Lower lobe of right lung (tissue), 2 donors: ENCODE results near the gene MACF1. TPM values are rescaled to one million over a fixed set of nuclear protein-coding genes. Genes with fewer than 3 reads are reported as not detected.

ENCODE experiments used
- ATAC-seq, 2 donors: fragments of 200-7000 bp; cut with Tn5 transposase; one replicate each; pipeline ENCODE4 v1.9.1; 2020 to 2022; ENCODE audit warnings: mild to moderate bottlenecking in 2 of 2, moderate library complexity in 2 of 2
- DNase-seq: peaks from one replicate; pipeline ENCODE4 v3.0.0-alpha.2; 2020
- H3K27ac ChIP-seq: fragments of 200-600 bp; one replicate; pipeline ENCODE4 v1.8.0; 2022
- H3K27me3 ChIP-seq: fragments of 200-600 bp; one replicate; pipeline ENCODE4 v1.8.0; 2022; ENCODE audit warnings: low read depth
- H3K36me3 ChIP-seq: fragments of 200-600 bp; one replicate; pipeline ENCODE4 v1.8.0; 2022; ENCODE audit warnings: mild to moderate bottlenecking
- H3K4me1 ChIP-seq: fragments of 200-600 bp; one replicate; pipeline ENCODE4 v1.8.0; 2022
- H3K4me3 ChIP-seq: fragments of 200-600 bp; one replicate; pipeline ENCODE4 v1.8.0; 2022; ENCODE audit warnings: mild to moderate bottlenecking
- H3K9me3 ChIP-seq: fragments of 200-600 bp; one replicate; pipeline ENCODE4 v1.8.0; 2022
- intact Hi-C: fragments of 100-400 bp; cut with DNase I; formaldehyde crosslinking; loops from one replicate; pipeline ENCODE4 v1.11.0; 2022
- total RNA-seq: library from RNA; stranded (reverse); fragmentation: NEBNext Ultra II Directional; extraction: Animal tissue kit (Norgen Biotek cat#: 25700); gene quantifications from one replicate; pipeline ENCODE4 v1.2.1, GENCODE V29; 2021
- TF ChIP-seq, protein P1 (sequence below): fragments of 200-600 bp; IDR thresholded peaks from one replicate; pipeline ENCODE4 v1.8.0; 2022; ENCODE audit warnings: antibody characterized with exemption, mild to moderate bottlenecking
- donor health status: DM: no; HTN: yes; CAD: no; lungs with severe emphysema.

Gene MACF1
- total RNA-seq, 1 donor from 2014 or later = 506 TPM

DNA sequence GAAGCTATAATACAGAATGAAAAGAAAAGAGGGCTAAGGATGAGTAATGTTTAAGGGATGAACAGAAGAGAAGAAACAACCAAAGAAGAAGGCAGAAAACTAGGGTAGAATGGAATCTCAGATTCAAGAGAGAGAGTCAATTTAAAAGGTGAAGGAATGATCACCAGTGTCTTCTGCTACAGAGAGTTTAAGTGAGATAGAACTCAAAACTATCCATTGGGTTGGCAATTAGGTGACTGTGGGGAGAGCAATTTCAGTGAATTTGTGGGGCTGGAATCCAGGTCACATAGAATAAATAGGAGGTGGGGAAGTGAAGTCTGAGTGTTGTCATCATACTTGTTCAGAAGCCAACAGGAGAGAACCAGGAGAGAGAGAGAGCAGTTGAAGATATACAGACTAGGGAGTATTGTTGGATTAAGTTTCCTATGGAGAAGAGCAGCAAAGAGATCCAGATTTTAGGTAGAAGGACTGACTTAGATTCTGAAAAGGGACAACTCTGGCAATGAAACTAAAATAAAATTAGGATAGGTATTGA is 19.9 kb downstream of the MACF1 start:
- no peak for ATAC-seq
- Histone ChIP-seq H3K36me3 (peaks cover 5% of the 10 kb centered on the region), H3K9me3 (no peaks in the 10 kb centered on the region), H3K4me1 (peaks cover 47% of the 10 kb centered on the region), H3K4me3 (no peak overlapping the region), H3K27me3 (no peaks in the 10 kb centered on the region), H3K27ac (no peak overlapping the region)
- TF ChIP-seq, protein P1, sequence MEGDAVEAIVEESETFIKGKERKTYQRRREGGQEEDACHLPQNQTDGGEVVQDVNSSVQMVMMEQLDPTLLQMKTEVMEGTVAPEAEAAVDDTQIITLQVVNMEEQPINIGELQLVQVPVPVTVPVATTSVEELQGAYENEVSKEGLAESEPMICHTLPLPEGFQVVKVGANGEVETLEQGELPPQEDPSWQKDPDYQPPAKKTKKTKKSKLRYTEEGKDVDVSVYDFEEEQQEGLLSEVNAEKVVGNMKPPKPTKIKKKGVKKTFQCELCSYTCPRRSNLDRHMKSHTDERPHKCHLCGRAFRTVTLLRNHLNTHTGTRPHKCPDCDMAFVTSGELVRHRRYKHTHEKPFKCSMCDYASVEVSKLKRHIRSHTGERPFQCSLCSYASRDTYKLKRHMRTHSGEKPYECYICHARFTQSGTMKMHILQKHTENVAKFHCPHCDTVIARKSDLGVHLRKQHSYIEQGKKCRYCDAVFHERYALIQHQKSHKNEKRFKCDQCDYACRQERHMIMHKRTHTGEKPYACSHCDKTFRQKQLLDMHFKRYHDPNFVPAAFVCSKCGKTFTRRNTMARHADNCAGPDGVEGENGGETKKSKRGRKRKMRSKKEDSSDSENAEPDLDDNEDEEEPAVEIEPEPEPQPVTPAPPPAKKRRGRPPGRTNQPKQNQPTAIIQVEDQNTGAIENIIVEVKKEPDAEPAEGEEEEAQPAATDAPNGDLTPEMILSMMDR = no peak
- no peak for DNase-seq
- intact Hi-C loops = no loop called here

DNA sequence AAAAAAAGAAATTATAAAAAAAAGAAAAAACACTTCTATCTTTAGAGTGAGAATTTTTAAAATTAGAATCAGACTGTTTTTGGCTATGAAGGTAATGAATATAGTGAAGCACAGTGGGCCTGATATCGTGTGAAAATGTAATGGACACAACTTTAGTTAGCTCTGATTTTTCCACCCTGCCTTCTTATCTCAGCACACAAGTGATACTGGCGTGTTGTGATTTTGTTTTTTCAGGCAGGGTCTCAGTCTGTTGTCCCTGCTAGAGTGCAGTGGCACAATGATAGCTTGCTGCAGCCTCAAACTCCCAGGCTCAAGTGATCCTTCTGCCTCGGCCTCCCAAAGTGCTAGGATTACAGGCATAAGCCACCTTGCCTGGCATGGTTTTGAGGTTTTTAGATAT is 22.3 kb downstream of the MACF1 start:
- TF ChIP-seq, protein P1 = no peak
- intact Hi-C loops = no loop called here
- peaks cover 61% of the 10 kb centered on the region for H3K4me1 ChIP-seq
- no peaks in the 10 kb centered on the region for H3K9me3 ChIP-seq
- no peak for DNase-seq
- ATAC-seq = no peak
- H3K27me3 ChIP-seq = no peaks in the 10 kb centered on the region
- peaks cover 9% of the 10 kb centered on the region for H3K36me3 ChIP-seq
- H3K27ac ChIP-seq = no peak overlapping the region
- H3K4me3 ChIP-seq = no peak overlapping the region

DNA sequence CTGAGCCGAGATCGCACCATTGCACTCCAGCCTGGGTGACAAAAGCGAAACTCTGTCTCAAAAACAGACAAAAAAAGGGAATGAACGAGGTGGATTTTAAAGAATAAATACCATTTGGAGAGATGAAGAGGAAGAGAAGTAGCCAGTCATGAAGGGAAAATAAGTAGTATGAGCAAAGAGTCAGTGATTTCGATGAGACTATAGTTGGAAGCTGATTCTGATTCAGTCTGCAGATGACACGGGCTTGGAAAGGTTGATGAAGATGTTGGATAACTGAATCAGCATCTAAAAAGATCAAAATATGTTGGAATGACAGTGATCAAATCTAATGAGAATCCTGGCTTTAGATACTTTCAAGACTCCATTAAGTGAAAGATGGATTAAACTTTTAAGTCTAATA is 23.8 kb downstream of the MACF1 start:
- TF ChIP-seq, protein P1 = no peak
- Histone ChIP-seq H3K27me3 (no peaks in the 10 kb centered on the region), H3K4me1 (peaks cover 49% of the 10 kb centered on the region), H3K36me3 (peaks cover 23% of the 10 kb centered on the region), H3K4me3 (no peak overlapping the region), H3K9me3 (no peaks in the 10 kb centered on the region), H3K27ac (no peak overlapping the region)
- DNase-seq (no peak), ATAC-seq (no peak)
- intact Hi-C loops = no loop called here

- no peak for DNase-seq
- intact Hi-C loops = no loop called here
- peaks cover 26% of the 10 kb centered on the region for H3K36me3 ChIP-seq
- peak in 1 of 2 donors; percentile 31 for ATAC-seq
- H3K27ac ChIP-seq = no peak overlapping the region
- TF ChIP-seq, protein P1 = no peak
- H3K27me3 ChIP-seq = no peaks in the 10 kb centered on the region
- no peaks in the 10 kb centered on the region for H3K9me3 ChIP-seq
- peaks cover 44% of the 10 kb centered on the region for H3K4me1 ChIP-seq
- no peak overlapping the region for H3K4me3 ChIP-seq
Observed at GRCh38 chr1:39229504-39229903, 25.0 kb downstream of the MACF1 start.

GRCh38 chr1:39230261-39231190 is 26.0 kb downstream of the MACF1 start:
- ATAC-seq (peak; percentile 69 to 82), DNase-seq (no peak)
- H3K27me3 ChIP-seq = no peaks in the 10 kb centered on the region
- H3K36me3 ChIP-seq = peaks cover 26% of the 10 kb centered on the region
- H3K27ac ChIP-seq = peak overlapping the region; percentile 49
- peaks cover 37% of the 10 kb centered on the region for H3K4me1 ChIP-seq
- H3K4me3 ChIP-seq = no peak overlapping the region
- TF ChIP-seq, protein P1 = no peak
- no peaks in the 10 kb centered on the region for H3K9me3 ChIP-seq
- intact Hi-C loops = no loop called here
